ENCODE data around the gene FSTL5.

The FSTL5 gene

DNA sequence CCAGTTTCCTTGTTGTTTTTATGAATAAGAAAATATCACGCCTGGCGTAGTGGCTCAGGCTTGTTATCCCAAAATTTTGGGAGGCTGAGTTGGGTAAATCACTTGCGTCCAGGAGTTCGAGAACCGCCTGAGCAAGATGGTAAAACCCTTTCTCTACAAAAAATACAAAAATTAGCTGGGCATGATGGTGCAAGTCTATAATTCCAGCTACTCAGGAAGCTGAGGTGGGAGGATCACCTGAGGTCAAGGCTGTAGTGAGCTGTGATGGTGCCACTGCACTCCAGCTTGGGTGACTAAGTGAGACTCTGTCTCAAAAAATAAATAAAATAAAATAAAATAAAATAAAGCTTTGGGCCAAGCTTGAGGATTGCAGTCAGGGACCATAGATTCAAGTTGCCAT lies 827.2 kb downstream of the FSTL5 start:
- Histone ChIP-seq H3K4me1 (ENCODE audit: control insufficient read depth, insufficient read depth, low read depth, low read length) (no peaks in the 10 kb centered on the region), H3K4me2 (ENCODE audit: low read length, poor library complexity, severe bottlenecking) (no peak overlapping the region), H2BK12ac (ENCODE audit: low read length in 2 of 2) (no peak overlapping the region), H2BK15ac (ENCODE audit: low read depth, poor library complexity, severe bottlenecking) (no peak overlapping the region), H4K8ac (ENCODE audit: low read length) (no peak overlapping the region), H3K27ac (ENCODE audit: low read length, poor library complexity, severe bottlenecking) (no peak overlapping the region), H3K9ac (ENCODE audit: low read length) (no peak overlapping the region), H3K18ac (ENCODE audit: low read depth in 1 of 2, low read length in 2 of 2) (no peak overlapping the region), H2BK5ac (ENCODE audit: low read depth, low read length, poor library complexity, severe bottlenecking) (no peak overlapping the region), H3K4me3 (ENCODE audit: insufficient read depth in 1 of 2, low read depth in 1 of 2, low read length in 2 of 2) (no peak overlapping the region), H3K27me3 (ENCODE audit: control insufficient read depth in 1 of 2, insufficient read depth in 1 of 2, low read length in 2 of 2) (no peaks in the 10 kb centered on the region), H4K91ac (ENCODE audit: low read length) (no peak overlapping the region), H3K36me3 (ENCODE audit: control insufficient read depth in 1 of 2, insufficient read depth in 2 of 2, low read depth in 1 of 2, low read length in 2 of 2) (no peaks in the 10 kb centered on the region), H3K4ac (ENCODE audit: low read depth in 1 of 2, low read length in 2 of 2) (no peak overlapping the region), H3K9me3 (ENCODE audit: control insufficient read depth, low read length) (no peaks in the 10 kb centered on the region), H3K14ac (ENCODE audit: low read length in 2 of 2) (no peak overlapping the region), H2BK120ac (ENCODE audit: low read depth, low read length) (no peak overlapping the region), H3K23ac (ENCODE audit: low read length in 2 of 2) (no peak overlapping the region), H2AK5ac (ENCODE audit: low read length, severe bottlenecking) (no peak overlapping the region), H3K79me1 (replicated peaks; ENCODE audit: low read length, poor library complexity, severe bottlenecking) (no peaks in the 10 kb centered on the region), H2AFZ (ENCODE audit: low read depth, low read length) (no peak overlapping the region)
- 100% methylated on average over 5 of the region's 5 CpGs for WGBS
- no peak for DNase-seq

GRCh38 chr4:161336016-161336530 lies 827.7 kb downstream of the FSTL5 start:
- Histone ChIP-seq H3K4me1 (ENCODE audit: control insufficient read depth, insufficient read depth, low read depth, low read length) (no peaks in the 10 kb centered on the region), H3K27me3 (ENCODE audit: control insufficient read depth in 1 of 2, insufficient read depth in 1 of 2, low read length in 2 of 2) (no peaks in the 10 kb centered on the region), H2BK15ac (ENCODE audit: low read depth, poor library complexity, severe bottlenecking) (no peak overlapping the region), H4K8ac (ENCODE audit: low read length) (no peak overlapping the region), H2BK12ac (ENCODE audit: low read length in 2 of 2) (no peak overlapping the region), H3K14ac (ENCODE audit: low read length in 2 of 2) (no peak overlapping the region), H3K18ac (ENCODE audit: low read depth in 1 of 2, low read length in 2 of 2) (no peak overlapping the region), H3K9me3 (ENCODE audit: control insufficient read depth, low read length) (no peaks in the 10 kb centered on the region), H3K4ac (ENCODE audit: low read depth in 1 of 2, low read length in 2 of 2) (no peak overlapping the region), H4K91ac (ENCODE audit: low read length) (no peak overlapping the region), H2BK5ac (ENCODE audit: low read depth, low read length, poor library complexity, severe bottlenecking) (no peak overlapping the region), H3K4me2 (ENCODE audit: low read length, poor library complexity, severe bottlenecking) (no peak overlapping the region), H3K36me3 (ENCODE audit: control insufficient read depth in 1 of 2, insufficient read depth in 2 of 2, low read depth in 1 of 2, low read length in 2 of 2) (no peaks in the 10 kb centered on the region), H3K79me1 (replicated peaks; ENCODE audit: low read length, poor library complexity, severe bottlenecking) (no peaks in the 10 kb centered on the region), H3K9ac (ENCODE audit: low read length) (no peak overlapping the region), H2AFZ (ENCODE audit: low read depth, low read length) (no peak overlapping the region), H3K4me3 (ENCODE audit: insufficient read depth in 1 of 2, low read depth in 1 of 2, low read length in 2 of 2) (no peak overlapping the region), H2BK120ac (ENCODE audit: low read depth, low read length) (no peak overlapping the region), H2AK5ac (ENCODE audit: low read length, severe bottlenecking) (no peak overlapping the region), H3K27ac (ENCODE audit: low read length, poor library complexity, severe bottlenecking) (no peak overlapping the region), H3K23ac (ENCODE audit: low read length in 2 of 2) (no peak overlapping the region)
- DNase-seq, result no peak
- WGBS, result 56% methylated on average over 1 of the region's 2 CpGs
